NAMALWA (cell line): ENCODE results near the gene CPN1.
A peak's percentile ranks its signal among the peaks of the same experiment; 100 is the strongest.

Source experiments
- DNase-seq: peaks from one replicate; pipeline ENCODE4 v3.0.0-alpha.2; 2015; ENCODE audit warnings: low spot score

Gene CPN1

GRCh38 chr10:99996671-99997648 lies 84.7 kb downstream of the CPN1 start:
- no peak for DNase-seq

DNA sequence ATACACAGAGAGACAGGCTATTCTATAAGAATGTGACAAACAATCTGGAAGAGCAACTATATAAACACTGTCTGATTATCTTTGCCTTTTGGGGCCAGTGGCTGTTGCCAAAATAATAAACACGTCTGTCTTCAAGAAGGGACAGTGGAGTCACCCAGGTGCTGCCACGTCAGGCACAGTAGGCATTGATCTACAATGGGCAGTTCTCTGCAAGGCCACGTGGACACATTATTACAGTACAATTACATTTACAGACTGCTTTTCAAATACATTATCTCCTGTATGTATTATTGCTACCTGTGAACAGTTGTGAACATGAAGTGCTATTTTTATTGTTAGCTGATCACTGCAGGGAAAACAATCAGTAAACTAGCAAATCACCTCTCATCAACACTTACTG lies 86.0 kb downstream of the CPN1 start:
- DNase-seq: peak; percentile 36

DNA sequence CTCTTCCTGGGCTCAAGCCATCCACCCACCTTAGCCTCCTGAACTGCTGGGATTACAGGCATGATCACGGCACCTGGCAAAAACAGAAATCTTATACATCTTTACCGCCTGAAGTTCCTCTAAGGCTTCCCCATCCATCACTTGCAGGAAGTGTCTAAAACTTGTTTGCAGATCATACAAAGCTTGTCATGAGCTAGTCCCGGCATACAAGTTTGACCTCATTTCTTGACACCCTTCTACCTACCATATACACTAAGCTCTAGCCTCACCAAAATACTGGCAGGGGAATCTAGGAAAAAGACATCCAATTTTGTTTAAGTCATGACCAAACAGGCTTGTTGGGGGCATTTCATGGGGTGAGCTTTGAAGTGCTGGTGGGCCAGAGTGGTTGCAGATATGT lies 86.4 kb downstream of the CPN1 start:
- peak; percentile 37 for DNase-seq

DNA sequence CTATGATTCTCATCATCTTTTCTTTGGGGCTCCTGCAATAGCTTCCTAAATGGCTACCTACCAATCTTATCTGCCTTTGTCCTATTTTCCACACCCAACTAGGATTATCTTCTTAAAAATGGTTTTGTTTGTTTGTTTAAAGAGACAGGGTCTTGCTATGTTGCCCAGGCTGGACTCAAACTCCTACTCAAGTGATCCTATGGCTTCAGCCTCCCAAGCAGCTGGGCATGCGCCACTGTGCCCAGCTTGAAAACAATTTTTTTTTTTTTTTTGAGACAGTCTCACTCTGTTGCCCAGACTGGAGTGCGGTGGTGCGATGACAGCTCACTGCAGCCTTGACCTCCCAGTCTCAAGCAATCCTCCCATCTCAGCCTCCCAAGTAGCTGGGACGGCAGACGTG lies 86.9 kb downstream of the CPN1 start:
- DNase-seq: peak; percentile 50

DNA sequence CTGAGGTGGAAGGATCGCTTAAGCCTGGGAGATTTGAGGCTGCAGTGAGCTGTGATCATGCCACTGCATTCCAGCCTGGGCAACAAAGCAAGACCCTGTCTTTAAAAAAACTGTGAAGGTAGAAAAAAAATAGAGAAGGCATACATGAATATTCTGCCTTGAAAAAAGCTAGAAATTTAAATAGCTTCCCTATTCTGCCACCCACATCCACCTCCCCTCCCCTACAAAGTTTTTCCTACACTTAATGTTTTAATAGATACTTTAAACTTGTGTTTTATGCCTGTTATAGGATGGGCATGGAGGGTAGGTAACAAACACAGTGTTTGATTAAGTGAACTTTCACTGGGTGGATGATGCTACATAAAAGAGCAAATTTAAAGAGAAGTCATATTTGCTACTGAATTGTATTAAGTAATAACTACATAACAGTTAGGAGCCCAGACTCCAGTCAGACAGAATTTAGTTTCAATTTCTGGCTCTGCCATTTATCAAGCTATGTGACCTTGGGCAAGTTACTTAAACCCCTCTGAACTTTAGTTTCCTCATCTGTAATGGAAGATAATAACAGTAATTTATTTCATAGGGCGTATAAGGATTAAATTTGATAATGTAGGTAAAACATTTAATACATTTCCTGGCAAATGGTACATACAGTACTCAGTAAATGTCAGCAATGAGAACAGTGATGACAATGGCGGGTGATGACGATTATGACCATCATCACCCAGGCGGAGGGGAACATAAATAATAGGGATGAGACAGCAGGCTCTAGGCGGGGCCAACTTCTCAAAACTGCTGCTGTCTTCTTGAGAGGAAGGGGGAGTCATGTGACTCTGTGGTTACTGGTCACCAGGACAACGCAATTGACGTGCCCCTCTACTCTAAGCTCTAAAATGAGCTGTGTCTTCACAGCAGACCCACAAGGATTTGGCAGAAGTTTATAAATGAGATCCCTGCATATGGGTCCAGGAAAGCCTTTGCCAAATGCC lies 87.7 kb downstream of the CPN1 start:
- peak; percentile 95 for DNase-seq
